NCI-H2227 (cell line): Measurements from ENCODE around the gene NFATC1.

ENCODE experiments used
- DNase-seq: peaks from one replicate; lab custom pipeline; 2025; ENCODE audit not compliant: unreplicated experiment; lab: John Stamatoyannopoulos, UW

The NFATC1 gene

GRCh38 chr18:79453816-79454735, 58.3 kb downstream of the NFATC1 start:
- DNase-seq, result no peak

- DNase-seq, result no peak
Observed at GRCh38 chr18:79455261-79455660, 59.5 kb downstream of the NFATC1 start.

- no peak for DNase-seq
Observed at GRCh38 chr18:79456105-79456980, 60.6 kb downstream of the NFATC1 start.

GRCh38 chr18:79457239-79457638, 61.5 kb downstream of the NFATC1 start:
- no peak for DNase-seq

- DNase-seq, result no peak
Observed at GRCh38 chr18:79457652-79458051, 61.9 kb downstream of the NFATC1 start.

- DNase-seq, result no peak
Observed at GRCh38 chr18:79458131-79458838, 62.6 kb downstream of the NFATC1 start.

- DNase-seq, result no peak
Observed at GRCh38 chr18:79458917-79459803, 63.4 kb downstream of the NFATC1 start.

GRCh38 chr18:79459946-79460480, 64.3 kb downstream of the NFATC1 start:
- no peak for DNase-seq

- DNase-seq, result no peak
Observed at GRCh38 chr18:79460481-79461300, 65.0 kb downstream of the NFATC1 start.

GRCh38 chr18:79461627-79462026, 65.9 kb downstream of the NFATC1 start:
- no peak for DNase-seq

- no peak for DNase-seq
Observed at GRCh38 chr18:79463424-79463960, 67.8 kb downstream of the NFATC1 start.

GRCh38 chr18:79465392-79465991, 69.8 kb downstream of the NFATC1 start:
- no peak for DNase-seq

- no peak for DNase-seq
Observed at GRCh38 chr18:79466591-79466990, 70.9 kb downstream of the NFATC1 start.

GRCh38 chr18:79467126-79467525, 71.4 kb downstream of the NFATC1 start:
- no peak for DNase-seq

GRCh38 chr18:79468119-79468789, 72.5 kb downstream of the NFATC1 start:
- no peak for DNase-seq

GRCh38 chr18:79469309-79469708, 73.6 kb downstream of the NFATC1 start:
- DNase-seq, result no peak

GRCh38 chr18:79469751-79470505, 74.2 kb downstream of the NFATC1 start:
- DNase-seq, result no peak
